Hematopoietic multipotent progenitor cell treated with erythropoietin and hydrocortisone succinate and interleukin-3 and kit ligand, for 17 days (in vitro differentiated cells): ENCODE data around the gene PHOSPHO2.
"Not testable (repeated sequence)": the region's sequence is repeated elsewhere in the genome, so short reads cannot be mapped to it uniquely, and the experiment has no call there.

Source experiments
- DNase-seq: peaks from one replicate; pipeline ENCODE4 v3.0.0-alpha.2; 2015; ENCODE audit warnings: low spot score

PHOSPHO2 gene

DNA sequence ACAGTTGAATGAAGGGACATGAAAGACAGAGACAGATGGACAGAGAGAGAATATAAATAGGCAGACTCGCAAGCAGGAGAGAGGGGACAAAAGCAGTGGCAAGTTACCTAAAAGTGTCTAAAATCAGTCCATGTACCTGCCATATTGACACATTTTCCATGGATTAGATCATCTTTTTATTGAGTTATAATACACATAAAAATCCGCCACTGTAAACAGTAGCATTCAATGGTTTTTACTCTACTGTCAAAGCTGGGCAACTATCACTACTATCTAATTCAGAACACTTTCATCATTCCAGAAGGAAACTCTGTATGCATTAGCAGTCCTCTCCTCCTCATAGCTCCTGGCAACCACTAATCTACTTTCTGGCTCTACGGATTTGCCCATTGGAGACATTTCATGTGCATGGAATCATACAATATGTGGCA is 10.1 kb upstream of the PHOSPHO2 start:
- DNase-seq, result no peak

DNA sequence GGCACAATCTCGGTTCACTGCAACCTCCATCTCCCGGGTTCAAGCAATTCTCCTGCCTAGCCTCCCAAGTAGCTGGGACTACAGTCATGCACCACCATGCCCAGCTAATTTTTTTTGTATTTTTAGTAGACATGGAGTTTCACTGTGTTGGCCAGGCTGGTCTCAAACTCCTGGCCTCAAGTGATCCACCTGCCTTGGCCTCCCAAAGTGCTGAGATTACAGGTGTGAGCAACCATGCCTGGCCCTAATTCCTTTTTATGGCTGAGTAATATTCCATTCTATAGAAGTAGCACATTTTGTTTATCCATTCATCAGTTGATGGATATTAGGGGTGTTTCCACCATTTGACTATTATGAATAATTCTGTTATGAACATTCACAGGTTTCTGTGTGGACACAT is 9.6 kb upstream of the PHOSPHO2 start:
- not testable (repeated sequence) for DNase-seq

DNA sequence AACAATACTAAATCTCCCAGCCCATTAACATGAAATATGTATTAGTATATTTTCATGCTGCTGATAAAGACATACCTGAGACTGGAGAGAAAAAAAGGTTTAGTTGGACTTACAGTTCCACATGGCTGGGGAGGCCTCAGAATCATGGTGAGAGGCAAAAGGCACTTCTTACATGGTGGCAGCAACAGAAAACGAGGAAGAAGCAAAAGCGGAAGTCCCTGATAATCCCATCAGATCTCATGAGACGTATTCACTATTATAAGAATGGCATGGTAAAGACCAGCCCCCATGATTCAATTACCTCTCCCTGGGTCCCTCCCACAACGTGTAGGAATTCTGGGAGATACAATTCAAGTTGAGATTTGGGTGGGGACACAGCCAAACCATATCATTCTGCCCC is 7.4 kb upstream of the PHOSPHO2 start:
- DNase-seq, result not testable (repeated sequence)

DNA sequence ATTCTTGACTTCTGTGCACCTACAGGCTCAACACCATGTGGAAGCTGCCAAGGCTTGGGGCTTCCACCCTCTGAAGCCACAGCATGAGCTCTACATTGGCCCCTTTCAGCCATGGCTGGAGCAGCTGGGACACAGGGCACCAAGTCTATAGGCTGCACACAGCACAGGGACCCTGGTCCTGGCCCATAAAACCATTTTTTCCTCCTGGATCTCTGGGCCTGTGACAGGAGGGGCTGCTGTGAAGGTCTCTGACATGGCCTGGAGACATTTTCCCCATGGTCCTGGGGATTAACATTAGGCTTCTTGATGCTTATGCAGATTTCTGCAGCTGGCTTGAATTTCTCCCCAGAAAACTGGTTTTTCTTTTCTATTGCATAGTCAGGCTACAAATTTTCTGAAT is 6.3 kb upstream of the PHOSPHO2 start:
- DNase-seq, result not testable (repeated sequence)

DNA sequence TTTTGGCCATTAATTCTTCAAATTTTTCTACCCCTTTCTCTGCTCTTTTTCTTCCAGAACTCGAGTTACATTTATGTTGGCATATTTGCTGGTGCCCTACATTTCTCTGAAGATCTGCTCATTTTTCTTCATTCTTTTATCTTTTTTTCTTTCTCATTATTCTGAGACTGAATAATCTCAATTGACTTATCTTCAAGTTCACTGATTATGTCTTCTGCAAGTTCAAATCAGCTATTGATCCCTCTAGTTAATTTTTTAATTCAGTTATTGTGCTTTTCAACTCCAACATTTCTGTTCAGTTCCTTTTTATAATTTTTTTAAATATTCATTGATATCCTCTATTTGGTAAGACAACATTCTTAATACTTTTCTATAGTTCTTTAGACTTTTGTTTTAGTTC is 3.3 kb upstream of the PHOSPHO2 start:
- no peak for DNase-seq

DNA sequence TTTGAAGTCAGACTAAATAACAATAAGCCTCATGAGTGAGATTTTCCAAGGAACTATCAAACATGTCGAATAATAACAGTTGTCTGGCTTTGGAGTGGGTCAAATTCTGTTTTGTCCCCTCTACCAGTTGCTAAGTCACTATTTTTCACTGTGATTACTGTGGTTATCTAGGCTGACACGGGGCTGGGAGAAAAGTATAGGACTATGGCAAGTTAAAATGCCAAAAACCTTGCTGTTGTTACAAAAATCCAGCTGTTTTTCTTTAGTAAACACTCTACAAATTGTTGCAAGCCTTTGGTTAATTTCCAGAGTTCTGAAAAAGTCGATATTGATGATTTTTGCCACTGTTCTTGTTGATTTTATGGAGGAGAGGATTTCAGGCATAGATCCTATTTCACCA is 1.6 kb upstream of the PHOSPHO2 start:
- no peak for DNase-seq

DNA sequence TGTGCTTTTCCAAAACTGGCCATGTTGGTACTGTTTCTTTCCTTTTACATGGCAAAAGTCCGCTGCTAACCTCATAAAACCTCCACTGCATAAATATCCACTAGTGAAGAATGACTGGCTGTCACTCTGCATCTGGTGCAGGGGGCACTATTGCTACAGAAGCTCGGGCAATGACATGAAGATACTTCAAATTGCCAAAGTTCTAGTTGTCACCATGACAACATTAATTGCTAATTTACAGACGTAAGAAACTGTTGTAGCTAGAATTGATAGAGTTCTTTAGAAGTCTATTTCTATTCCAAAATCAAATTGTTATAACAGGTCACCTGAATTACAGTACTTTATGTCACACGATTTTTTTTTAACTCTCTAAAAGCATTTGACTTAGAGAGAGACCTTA is 909 bp upstream of the PHOSPHO2 start:
- DNase-seq, result no peak

DNA sequence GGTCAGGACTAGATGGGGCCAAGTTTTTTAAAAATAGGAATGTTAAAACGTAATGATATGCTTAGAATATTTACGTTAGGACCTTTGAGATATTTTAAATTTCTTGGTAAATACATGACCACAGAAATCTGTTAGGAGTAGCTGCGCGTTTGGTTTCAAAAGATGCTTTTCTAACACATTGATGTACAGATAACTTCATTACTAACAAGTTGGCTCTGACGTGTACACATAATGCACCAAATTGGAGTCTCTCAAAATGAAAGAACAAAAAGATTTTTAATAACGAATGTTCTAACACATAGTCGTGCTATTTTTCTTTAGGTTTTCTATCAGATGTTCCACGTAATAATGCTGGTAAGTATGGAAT is 608 bp downstream of the PHOSPHO2 start:
- DNase-seq, result no peak

DNA sequence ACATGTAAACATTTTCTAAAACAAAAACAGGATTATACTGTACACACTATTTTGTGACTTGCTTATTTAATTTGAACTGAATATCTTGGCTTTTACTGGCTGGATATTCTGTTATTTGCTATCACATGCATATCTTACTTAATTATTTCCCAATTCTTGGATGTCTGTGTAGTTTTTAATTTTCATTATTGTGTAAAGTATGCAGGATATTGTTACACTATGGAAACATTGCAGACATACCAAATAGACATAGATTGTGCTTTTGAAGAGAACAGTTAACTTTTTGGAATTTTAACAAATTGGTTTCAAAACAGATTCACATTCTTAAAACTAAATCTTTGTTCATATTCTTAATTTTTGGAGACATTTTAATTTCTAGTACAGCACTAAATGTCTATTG is 2.1 kb downstream of the PHOSPHO2 start:
- DNase-seq, result no peak

DNA sequence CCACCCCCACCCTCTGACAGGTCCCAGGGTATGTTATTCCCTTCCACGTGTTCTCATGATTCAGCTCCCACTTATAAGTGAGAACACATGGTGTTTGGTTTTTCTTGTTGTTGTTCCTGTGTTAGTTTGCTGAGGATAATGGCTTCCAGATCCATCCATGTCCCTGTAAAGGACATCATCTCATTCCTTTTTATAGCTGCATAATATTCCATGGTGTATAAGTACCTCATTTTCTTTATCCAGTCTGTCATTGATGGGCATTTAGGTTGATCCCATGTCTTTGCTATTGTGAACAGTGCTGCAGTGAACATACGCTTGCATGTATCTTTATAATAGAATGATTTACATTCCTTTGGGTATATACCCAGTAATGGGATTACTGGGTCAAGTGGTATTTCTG is 4.9 kb downstream of the PHOSPHO2 start:
- not testable (repeated sequence) for DNase-seq

DNA sequence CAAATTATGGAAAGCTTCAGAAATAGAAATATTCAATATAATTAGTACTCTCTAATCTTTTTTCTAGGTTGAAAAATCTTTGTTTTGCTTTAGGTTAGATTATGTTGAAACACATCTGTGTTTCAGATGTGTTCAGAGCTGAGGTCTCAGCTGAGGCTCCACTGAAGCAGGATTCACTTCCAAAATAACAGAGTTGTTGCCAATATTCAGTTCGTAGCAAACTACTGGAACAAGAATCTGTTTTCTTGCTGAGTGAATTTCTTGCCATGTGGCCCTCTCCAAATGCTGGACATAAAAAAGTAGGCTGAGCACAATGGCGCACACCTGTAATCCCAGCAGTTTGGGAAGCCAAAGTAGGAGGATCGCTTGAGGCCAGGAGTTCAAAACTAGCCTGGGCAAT is 8.7 kb downstream of the PHOSPHO2 start:
- DNase-seq, result no peak

DNA sequence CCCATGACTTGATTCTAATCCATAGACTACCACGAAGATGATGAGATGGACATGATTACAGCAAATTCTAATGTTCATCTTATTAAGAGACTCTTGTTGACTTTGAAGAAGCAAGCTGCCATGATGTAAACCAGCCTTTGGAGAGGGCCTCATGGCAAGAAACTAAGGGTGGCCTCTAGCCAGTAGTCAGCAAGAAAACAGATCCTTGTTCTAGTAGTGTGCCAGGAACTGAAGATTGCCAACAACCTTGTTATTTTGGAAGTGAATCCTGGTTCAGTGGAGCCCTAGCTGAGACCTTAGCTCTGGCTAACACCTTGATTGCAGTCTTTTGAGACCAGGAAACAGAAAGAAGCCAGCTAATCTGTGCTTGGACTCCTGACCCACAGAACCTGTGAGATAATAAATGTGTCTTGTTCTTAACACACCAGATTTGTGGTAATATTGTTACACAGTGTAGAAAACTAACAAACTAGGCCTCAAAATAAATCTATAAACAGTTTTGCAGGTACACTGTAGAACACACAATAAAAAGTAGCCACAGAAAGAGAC is 10.0 kb downstream of the PHOSPHO2 start:
- DNase-seq, result no peak

DNA sequence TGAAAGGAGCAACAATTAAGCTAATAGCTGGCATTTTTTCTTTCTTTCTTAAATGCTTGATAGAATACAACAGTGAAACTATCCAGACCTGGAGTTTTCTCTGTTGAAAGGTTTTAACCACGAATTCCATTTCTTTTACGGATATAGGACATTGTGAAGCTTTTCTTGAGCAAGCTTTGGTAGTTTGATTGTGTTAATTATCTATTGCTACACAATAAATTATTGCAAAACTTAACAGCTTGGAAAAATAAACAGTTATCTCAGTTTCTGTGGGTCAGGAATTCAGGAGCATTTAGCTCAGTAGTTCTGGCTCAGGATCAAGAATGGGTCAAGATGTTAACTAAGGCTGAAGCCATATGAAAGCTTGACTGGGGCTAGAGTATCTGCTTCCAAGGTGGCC is 11.7 kb downstream of the PHOSPHO2 start:
- no peak for DNase-seq

DNA sequence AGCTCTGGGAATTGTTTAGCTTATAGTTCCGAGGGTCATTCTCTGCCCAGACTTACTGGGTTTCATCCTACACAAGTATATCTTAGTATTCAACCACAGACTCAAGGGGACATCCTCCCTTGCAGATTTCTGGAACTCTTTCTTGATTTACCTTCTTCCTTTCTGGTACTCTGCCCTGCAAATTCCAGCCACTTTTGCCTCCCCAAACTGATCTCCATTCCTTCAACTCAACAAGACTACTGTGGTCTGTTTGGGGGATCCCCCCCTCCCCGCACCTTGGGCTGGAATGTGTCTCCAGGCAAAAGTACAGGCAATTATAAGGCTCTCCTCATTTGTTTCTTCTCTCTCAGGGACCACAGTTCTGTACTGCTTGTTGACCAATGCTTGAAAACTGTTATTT is 13.4 kb downstream of the PHOSPHO2 start:
- DNase-seq, result no peak

DNA sequence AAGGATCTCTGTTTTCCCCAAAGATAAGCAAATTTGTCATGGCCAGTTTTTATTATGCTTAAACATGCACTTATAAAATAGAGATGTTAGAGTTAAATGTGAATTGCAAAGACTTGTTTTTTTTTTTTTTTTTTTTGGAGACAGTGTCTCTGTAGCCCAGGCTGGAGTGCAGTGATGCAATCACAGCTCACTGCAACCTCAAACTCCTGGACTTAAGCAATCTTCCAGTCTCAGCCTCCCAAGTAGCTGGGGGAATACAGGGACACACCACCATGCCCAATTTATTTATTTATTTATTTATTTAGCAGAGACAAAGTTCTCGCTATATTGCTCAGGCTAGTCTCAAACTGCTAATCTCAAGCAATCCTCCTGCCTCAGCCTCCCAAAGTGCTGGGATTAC is 15.1 kb downstream of the PHOSPHO2 start:
- DNase-seq, result no peak

DNA sequence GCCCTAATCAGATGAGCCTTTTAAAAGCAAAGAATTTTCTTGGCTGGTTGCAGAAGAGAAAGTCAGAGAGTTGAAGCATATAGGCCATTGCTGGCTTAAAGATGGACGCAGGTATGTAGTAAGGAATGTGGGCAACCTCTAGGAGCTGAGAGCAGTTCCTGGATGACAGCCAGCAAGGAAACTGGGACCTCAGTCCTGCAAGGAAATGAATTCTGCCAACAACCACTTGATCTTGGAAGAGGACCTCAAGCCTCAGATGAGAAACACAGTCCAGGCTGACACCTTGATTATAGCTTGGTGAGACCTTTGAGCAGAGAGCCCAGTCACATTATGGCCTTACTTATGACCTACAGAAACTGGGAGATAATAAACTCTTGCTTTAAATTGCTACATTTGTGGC is 15.7 kb downstream of the PHOSPHO2 start:
- DNase-seq, result no peak

DNA sequence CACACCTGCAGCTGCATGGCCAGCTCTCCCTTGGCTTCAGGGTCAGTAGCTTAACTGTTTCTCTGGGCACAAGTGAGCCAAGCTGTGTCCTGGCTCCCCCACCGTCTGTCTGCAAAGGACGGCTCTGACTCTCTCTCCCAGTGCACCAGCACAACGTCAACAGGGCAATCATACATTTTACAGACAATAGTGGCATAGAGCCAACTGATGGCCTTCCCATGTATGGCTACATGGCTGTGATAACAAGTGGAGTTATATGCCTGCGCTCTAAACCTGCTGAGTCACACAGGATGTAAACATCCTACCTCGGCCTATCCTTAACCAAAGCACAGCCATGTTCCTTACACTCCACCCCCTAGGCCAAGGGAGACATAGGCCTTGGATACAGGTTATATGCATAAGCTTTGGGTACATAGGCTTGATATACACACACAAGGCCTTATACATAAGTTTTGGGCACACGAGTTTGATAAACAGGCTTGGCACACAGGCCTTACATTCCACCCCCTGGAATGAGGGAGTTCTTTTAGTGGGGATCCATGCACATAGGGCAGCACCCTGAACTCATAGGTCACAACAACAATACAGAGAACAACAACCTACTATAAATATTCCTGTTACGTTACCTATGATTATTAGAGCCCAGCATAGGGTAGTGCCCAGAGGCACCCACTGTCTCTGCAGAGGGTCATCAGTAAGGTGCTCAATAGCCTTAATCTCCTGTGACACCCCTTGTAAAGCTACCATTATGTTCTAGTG is 17.7 kb downstream of the PHOSPHO2 start:
- no peak for DNase-seq

DNA sequence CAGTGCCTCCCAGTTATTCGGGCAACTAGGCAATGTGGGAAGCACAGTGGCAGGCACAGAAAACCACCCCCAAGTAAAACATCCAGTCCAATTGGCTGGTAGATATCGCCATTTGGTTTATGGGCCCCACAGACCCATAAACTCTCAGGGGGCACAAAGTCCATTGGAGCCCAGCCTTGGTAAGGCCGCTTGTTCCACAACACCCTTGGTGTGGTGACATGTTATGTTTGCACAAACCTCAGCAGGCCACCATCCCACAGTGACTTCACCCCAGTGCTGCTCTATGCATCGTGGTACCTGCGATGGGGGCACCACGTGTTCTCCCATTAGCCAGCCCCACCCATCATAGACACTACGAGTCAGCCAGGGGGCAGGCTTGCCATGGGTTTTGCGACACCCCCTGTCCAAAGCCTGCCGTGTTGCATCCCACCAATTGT is 18.5 kb downstream of the PHOSPHO2 start:
- no peak for DNase-seq

DNA sequence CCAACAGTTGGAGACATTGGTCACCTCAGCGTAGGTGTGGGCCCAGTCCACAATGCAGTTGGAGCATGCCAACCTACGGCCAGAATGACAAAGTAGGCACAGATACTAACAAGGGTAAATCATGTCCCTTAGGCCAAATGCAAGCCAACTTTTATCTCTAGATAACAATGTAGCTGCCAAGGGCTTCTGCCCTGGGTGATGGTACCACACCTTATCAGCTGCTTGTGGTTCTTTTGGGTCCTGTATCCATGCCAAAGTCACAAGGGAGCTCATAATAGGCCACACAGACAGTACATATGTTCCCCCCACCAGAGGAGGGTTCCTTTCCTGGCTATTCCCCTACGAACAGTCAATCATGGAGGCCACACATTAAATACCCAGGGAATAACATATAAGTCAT is 19.1 kb downstream of the PHOSPHO2 start:
- DNase-seq, result no peak

DNA sequence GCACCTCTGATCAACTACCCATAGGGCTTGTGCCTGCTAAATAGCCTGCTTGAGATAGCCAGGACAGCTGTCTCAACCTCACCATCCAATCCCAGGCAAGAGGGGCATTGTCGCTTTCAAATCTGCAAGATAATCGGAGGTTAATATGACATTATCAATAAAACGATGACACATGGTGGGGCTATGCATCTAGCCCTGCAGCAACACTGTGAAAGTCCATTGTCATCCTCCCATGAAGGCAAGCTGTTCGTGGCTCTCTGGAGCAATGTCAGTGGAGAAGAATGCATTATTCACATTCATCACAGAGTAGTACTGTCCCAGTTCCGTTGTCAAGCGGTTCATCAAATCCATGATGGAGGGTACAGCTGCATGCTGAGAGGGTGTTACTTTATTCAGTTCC is 20.4 kb downstream of the PHOSPHO2 start:
- no peak for DNase-seq

DNA sequence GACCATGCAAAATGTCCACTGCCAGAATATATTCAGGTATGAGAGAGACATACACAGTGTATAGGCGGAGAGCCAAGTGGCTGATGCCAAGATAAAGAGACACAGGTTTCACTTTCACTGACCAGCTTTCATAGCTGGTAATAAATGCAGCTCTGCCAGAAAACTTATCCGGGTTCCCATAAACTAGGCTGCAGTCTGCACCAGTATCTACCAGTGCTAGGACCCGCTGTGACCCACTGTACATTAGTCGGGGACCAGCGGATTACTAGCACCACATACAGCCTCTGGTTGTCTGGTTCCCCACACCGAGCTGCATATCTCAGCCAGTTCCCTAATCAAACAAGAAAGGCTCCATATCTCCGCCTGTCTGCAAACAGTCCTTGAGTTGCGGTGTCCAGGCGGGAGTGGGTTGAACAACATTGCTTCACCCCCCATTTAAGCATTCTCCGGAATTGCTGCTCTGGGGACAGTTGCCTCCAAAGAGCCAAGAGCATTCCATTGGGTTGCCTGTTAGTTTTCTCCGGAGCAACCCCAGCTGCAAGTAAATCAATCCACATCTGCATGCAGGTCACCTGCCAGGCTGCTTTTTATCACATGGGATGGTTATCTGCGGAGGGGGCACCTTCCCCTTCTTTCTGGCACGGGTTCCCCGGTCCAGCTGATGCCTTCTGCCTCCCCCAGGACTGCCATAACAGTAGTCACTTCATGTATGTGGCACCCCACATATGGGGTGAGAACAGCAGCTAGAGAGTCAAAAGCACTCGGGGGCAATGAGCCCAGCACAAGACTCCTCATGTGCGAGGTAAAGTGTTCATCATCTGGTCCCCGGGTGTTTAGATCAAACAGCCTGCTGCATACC is 21.3 kb downstream of the PHOSPHO2 start:
- peak; percentile 45 for DNase-seq

DNA sequence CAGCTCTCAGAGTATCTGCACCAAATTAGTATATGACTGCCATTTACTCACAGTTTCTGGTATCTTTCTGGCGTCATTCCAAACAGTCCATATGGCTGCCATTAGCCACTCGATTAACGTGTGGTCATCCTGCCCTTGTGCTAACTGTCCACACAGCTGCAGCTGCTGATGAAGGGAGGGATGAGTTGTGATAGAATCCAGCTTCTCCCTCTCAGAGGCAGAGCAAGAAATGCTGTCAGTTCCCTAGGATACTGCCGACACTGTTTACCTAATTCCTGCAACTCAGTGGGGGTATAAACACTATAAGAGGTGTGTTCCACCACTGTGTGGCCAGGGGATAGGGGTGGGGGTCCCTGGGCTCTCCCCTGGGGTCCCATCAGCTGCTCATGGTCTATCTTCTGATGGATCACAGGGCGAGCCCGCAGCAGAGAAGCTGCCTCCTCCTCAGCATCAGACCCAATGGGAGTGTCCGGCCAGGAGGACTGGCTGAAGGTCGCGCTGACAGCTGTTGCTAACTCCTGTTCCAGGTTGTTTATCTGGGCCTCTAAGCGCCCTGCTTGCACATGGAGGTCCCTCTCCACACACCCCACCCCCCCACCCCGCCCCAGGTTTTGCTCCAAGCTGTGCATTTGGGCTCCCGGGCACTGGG is 22.1 kb downstream of the PHOSPHO2 start:
- peak; percentile 36 for DNase-seq
